Tracheal epithelial cell (primary cell): Measurements from ENCODE around the gene OR6C3. TPM values are rescaled to one million over a fixed set of nuclear protein-coding genes. Genes with fewer than 3 reads are reported as not detected.

Experiments
- total RNA-seq: library from RNA; depleted of rRNA; stranded (reverse); fragments of >200 nt; gene quantifications from 2 replicates; pipeline ENCODE4 v1.2.1, GENCODE V29; 2014

OR6C3 gene
- total RNA-seq, result not detected in 2 replicates

DNA sequence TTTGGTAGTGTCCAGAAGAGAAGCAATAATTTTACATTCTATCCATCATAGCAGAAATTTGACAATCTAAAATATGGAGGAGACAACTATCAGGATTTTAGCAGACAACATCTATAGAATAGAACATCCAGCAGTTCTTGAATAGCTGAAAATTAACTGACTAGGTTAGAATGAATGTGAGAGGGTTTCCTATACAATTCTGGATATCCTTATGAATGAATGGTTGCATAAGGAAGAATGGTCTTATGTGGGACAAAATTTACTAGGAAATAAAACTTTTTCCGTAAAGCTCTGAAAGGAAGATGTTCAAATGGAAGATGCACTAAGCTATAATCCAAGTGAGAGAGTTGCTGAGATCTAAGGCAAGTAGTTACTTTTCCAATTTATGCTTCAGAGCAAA, at the start of gene OR6C3:
Gene OR6C3 (plus strand): TSS at position 301 of the 400 bp plus-strand sequence. CDS start 955 bp downstream, outside the sequence.

DNA sequence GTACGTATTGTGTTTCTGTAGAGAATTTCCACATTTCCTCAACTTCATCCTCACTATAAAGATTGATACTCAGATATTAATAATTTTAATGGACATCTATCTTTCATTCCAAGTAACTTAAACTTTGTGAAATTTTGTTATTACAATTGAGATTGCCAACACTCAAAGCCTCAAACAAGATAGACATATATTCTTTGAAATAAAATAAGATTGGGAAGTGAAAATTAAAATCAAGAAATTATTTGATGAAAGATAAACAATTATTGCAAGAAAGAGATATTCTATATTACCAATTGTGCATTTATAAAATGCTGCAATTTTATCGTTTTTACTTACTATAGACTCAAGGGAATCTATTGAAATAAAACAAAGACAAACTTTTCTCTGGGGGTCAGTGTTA, 34.1 kb upstream of the OR6C3 start, which contains the start of gene OR6C6:
Gene OR6C6 (minus strand): TSS at position 101 of the 400 bp plus-strand sequence. CDS start 1,337 bp downstream, outside the sequence.

DNA sequence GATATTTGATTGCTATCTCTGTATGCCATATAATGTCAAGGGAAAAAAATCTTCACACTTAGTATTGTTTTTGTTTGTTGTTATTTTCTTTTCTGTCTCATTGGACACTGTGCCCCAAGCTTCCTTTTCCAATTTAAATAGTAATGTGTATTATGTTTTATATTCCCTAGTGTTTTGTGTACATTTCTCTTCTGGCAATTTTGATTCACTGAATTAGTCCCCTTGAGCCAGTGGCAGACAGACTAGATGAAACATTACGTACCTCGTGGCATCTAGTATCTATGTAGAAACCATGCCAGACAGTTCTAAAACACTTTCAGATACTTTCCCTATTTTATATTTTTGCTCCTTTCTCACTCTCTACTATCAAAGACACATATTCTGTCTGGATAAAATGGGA, 16.5 kb upstream of the OR6C3 start, which contains the start of gene OR6C1:
Gene OR6C1 (plus strand): TSS at position 301 of the 400 bp plus-strand sequence. CDS start 6,257 bp downstream, outside the sequence.

DNA sequence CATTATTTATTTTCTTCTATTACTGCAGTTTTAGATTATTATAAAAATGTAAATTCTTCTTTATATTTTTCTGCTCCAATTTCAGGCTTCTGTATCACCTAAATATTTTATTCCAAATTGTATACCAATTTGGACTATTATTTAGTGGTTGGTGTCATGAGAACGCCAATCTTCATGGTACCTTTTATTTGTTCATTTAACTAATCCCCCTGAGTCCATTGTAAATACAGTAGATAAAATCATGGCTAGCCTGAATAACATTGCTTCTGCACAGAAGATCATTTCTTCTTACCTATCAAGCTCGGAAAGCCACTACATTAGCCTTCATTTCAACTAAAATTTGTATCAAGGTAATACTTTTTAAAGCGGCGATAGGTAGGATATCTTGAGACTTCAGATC, 32.1 kb downstream of the OR6C3 start, which contains the start of gene OR6C75:
Gene OR6C75 (plus strand): TSS at position 301 of the 400 bp plus-strand sequence. CDS start 2,136 bp downstream, outside the sequence.

Other genes starting within 250 kb of the OR6C3 start
- gene OR9K2, start 204.3 kb upstream of the OR6C3 start, total RNA-seq, result not detected in 2 replicates
- gene OR10A7, start 109.7 kb upstream of the OR6C3 start, total RNA-seq, result not detected in 2 replicates
- not detected in 2 replicates for gene OR6C74, start 86.1 kb upstream of the OR6C3 start, total RNA-seq
- not detected in 2 replicates for gene OR6C6, start 34.2 kb upstream of the OR6C3 start, total RNA-seq
- gene OR6C1, start 16.4 kb upstream of the OR6C3 start, total RNA-seq, result not detected in 2 replicates
- not detected in 2 replicates for gene OR6C75, start 32.2 kb downstream of the OR6C3 start, total RNA-seq
- not detected in 2 replicates for gene OR6C65, start 69.8 kb downstream of the OR6C3 start, total RNA-seq
- gene OR6C76, start 95.5 kb downstream of the OR6C3 start, total RNA-seq, result not detected in 2 replicates
- not detected in 2 replicates for gene OR6C2, start 113.3 kb downstream of the OR6C3 start, total RNA-seq
- not detected in 2 replicates for gene OR6C70, start 139.4 kb downstream of the OR6C3 start, total RNA-seq
- not detected in 2 replicates for gene OR6C68, start 161.6 kb downstream of the OR6C3 start, total RNA-seq
- not detected in 2 replicates for gene OR6C4, start 218.9 kb downstream of the OR6C3 start, total RNA-seq
- gene OR2AP1, start 241.7 kb downstream of the OR6C3 start, total RNA-seq, result not detected in 2 replicates